Gastroesophageal sphincter (tissue), 3 donors: ENCODE measurements around the gene SOCS3.

ENCODE experiments used
- EP300 ChIP-seq: sonication (generic); formaldehyde crosslinking; IDR thresholded peaks from one replicate; pipeline ENCODE4 v1.6.1; 2017; ENCODE audit warnings: antibody characterized with exemption, mild to moderate bottlenecking
- POLR2AphosphoS5 ChIP-seq: sonication (generic); formaldehyde crosslinking; IDR thresholded peaks from one replicate; pipeline ENCODE4 v1.6.1; 2017; ENCODE audit warnings: antibody characterized with exemption
- TF ChIP-seq, protein P1 (sequence below), 4 experiments: fragments of 200-600 bp in 2 of 4; fragments of 450-650 bp in 2 of 4; sonication (generic) in 1 of 4; IDR thresholded peaks; one replicate each; pipeline ENCODE4 v1.5.1; 2017 to 2019; ENCODE audit warnings: antibody characterized with exemption in 4 of 4, mild to moderate bottlenecking in 2 of 4, moderate library complexity in 2 of 4

DNA sequence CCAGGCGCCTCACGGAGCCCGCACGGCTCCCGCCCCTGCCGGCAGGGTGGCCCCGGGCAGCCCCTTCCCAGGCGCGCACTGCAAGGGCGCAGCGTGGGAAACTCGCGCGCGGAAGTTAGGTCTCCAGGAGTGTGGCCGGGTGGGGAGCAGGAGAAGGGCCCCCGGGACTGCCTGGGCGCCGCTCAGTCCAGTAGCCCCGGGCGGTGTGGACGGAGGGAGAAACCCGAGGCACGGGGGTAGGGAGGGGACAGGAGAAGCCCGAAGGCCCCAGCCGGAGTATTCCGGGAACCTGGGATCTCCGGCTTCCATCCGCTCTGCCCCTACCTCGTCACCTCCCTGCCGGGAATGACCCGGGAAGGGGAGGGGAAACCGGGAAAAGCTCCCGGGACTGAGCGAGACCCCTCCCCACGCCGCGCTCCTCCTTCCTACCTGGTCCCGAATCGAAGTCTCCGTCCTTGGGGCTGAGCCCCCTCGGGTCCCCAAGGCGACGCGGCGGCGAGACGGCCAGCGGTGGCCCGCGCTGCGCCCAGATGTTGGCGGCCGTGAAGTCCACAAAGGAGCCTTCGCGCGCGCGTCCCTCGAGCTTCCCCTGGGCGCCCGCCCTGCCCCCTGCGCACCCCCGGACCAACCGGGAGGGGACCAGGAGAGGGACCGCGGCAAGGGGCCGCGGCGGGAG is 418 bp downstream of the SOCS3 start:
- TF ChIP-seq, protein P1, sequence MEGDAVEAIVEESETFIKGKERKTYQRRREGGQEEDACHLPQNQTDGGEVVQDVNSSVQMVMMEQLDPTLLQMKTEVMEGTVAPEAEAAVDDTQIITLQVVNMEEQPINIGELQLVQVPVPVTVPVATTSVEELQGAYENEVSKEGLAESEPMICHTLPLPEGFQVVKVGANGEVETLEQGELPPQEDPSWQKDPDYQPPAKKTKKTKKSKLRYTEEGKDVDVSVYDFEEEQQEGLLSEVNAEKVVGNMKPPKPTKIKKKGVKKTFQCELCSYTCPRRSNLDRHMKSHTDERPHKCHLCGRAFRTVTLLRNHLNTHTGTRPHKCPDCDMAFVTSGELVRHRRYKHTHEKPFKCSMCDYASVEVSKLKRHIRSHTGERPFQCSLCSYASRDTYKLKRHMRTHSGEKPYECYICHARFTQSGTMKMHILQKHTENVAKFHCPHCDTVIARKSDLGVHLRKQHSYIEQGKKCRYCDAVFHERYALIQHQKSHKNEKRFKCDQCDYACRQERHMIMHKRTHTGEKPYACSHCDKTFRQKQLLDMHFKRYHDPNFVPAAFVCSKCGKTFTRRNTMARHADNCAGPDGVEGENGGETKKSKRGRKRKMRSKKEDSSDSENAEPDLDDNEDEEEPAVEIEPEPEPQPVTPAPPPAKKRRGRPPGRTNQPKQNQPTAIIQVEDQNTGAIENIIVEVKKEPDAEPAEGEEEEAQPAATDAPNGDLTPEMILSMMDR (IDR thresholded peaks at IDR 0.05) = peak in 1 of 4 experiments; percentile 44
- peak; percentile 82 for TF ChIP-seq POLR2AphosphoS5
- TF ChIP-seq EP300 = no peak
